Left renal pelvis (tissue), 4 donors: ENCODE results near the gene DNTT. TPM values are rescaled to one million over a fixed set of nuclear protein-coding genes. Genes with fewer than 3 reads are reported as not detected.

Source experiments
- DNase-seq, 4 donors: peaks; one replicate each; pipeline ENCODE4 v3.0.0-alpha.2; 2013; ENCODE audit warnings: low read depth in 4 of 4, low spot score in 3 of 4
- polyA plus RNA-seq, 4 donors: library from polyadenylated mRNA; unstranded; fragments of 120-200 nt; gene quantifications; one replicate each; pipeline ENCODE4 v1.2.1, GENCODE V29; 2013; ENCODE audit not compliant: insufficient read length in 4 of 4

Gene DNTT
- polyA plus RNA-seq, 4 donors: 0.19 to 0.25 (median 0.23) TPM; not detected in 1

GRCh38 chr10:96339956-96340904 lies 36.0 kb downstream of the DNTT start:
- DNase-seq: peak in 3 of 4 donors; percentile 24 to 41 (median 29)

GRCh38 chr10:96341219-96342182 lies 37.3 kb downstream of the DNTT start:
- DNase-seq: no peak

- no peak for DNase-seq
Observed at GRCh38 chr10:96342402-96342801, 38.2 kb downstream of the DNTT start.

- DNase-seq: no peak
Observed at GRCh38 chr10:96344178-96344577, 39.9 kb downstream of the DNTT start.

- no peak for DNase-seq
Observed at GRCh38 chr10:96345222-96345621, 41.0 kb downstream of the DNTT start.

- DNase-seq: no peak
Observed at GRCh38 chr10:96346295-96346694, 42.1 kb downstream of the DNTT start.

- DNase-seq: no peak
Observed at GRCh38 chr10:96352027-96352426, 47.8 kb downstream of the DNTT start.

GRCh38 chr10:96352582-96352981 lies 48.3 kb downstream of the DNTT start:
- DNase-seq: no peak

- no peak for DNase-seq
Observed at GRCh38 chr10:96357038-96357620, 52.9 kb downstream of the DNTT start.

GRCh38 chr10:96358851-96359540 lies 54.8 kb downstream of the DNTT start, which contains the start of gene OPALIN:
Gene OPALIN (minus strand): TSS chr10:96359002. CDS start chr10:96358896, 106 bp downstream.
- DNase-seq: no peak

- DNase-seq: no peak
Observed at GRCh38 chr10:96359616-96360015, 55.4 kb downstream of the DNTT start.

GRCh38 chr10:96360331-96360730 lies 56.1 kb downstream of the DNTT start:
- no peak for DNase-seq

GRCh38 chr10:96360766-96361165 lies 56.5 kb downstream of the DNTT start:
- no peak for DNase-seq

- DNase-seq: no peak
Observed at GRCh38 chr10:96365571-96365970, 61.3 kb downstream of the DNTT start.

- DNase-seq: no peak
Observed at GRCh38 chr10:96366508-96366907, 62.3 kb downstream of the DNTT start.

- no peak for DNase-seq
Observed at GRCh38 chr10:96367470-96367869, 63.2 kb downstream of the DNTT start.

GRCh38 chr10:96368971-96369370 lies 64.7 kb downstream of the DNTT start:
- DNase-seq: no peak

GRCh38 chr10:96369890-96370583 lies 65.8 kb downstream of the DNTT start:
- DNase-seq: no peak

- DNase-seq: peak in 1 of 4 donors; percentile 31
Observed at GRCh38 chr10:96370584-96371157, 66.4 kb downstream of the DNTT start.
